ENCODE measurements around the gene ATP2A3. TPM values are rescaled to one million over a fixed set of nuclear protein-coding genes. Genes with fewer than 3 reads are reported as not detected.

ATP2A3 gene
- total RNA-seq, 1 experiment from 2014 or later, result 13.3 TPM

DNA sequence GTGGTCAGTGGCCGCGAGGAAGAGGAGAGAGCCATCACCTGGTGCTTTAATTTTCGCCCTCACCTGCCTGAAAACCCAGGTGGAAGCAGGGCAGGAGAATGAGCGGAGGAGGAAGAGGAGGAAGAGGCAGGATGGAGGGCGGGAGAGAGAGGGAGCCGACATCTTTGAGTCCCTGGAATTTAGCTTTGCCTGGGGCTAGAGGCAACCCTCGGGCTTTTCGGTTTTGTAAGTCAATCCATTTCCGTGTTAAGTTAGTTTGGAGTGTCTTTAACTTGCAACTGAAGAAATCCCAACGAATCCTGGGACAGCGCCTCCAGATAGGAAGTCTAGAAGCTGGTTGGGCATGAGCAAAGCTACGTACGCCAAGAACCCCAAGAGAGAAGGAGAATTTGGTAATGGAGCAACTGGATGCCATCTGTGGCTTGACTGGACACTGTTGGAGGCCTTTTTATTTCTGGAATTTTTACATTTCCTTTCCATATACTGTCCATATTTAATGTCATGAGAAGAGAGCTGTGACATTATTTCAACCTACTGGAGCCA is 36.9 kb upstream of the ATP2A3 start:
- Histone ChIP-seq H3K27ac (ENCODE audit: insufficient read length, low read depth, low read length) (no peak overlapping the region), H2AFZ (ENCODE audit: low read length) (no peak overlapping the region), H4K5ac (ENCODE audit: insufficient read length, low read depth, low read length) (no peak overlapping the region), H2AK5ac (ENCODE audit: insufficient read length, low read length) (no peak overlapping the region), H2BK20ac (ENCODE audit: low read depth, low read length, poor library complexity, severe bottlenecking) (no peak overlapping the region), H3T11ph (ENCODE audit: low read length) (no peak overlapping the region), H4K8ac (replicated peaks; ENCODE audit: insufficient read length, low read depth, low read length) (no peak overlapping the region), H3K4me2 (ENCODE audit: insufficient read depth, insufficient read length, low read length) (no peak overlapping the region), H2BK12ac (ENCODE audit: insufficient read length, low read depth, low read length) (no peak overlapping the region), H2BK120ac (ENCODE audit: low read depth, low read length, poor library complexity, severe bottlenecking) (no peak overlapping the region), H3K27me3 (ENCODE audit: insufficient read depth, low read length) (no peaks in the 10 kb centered on the region), H4K91ac (ENCODE audit: insufficient read length, low read depth, low read length) (no peak overlapping the region), H3K9ac (ENCODE audit: extremely low read depth, insufficient read length, low read length) (no peak overlapping the region), H3K79me2 (ENCODE audit: insufficient read depth, low read length) (no peaks in the 10 kb centered on the region), H3K4ac (ENCODE audit: low read depth, low read length) (no peak overlapping the region), H3K23me2 (ENCODE audit: insufficient read length, low read depth, low read length, poor library complexity, severe bottlenecking) (no peaks in the 10 kb centered on the region), H3K4me1 (ENCODE audit: insufficient read depth, low read length) (no peaks in the 10 kb centered on the region), H2BK15ac (ENCODE audit: low read depth, low read length) (no peak overlapping the region), H4K20me1 (ENCODE audit: control insufficient read depth, insufficient read depth, insufficient read length) (no peaks in the 10 kb centered on the region), H3K23ac (ENCODE audit: insufficient read length, low read depth, low read length) (no peak overlapping the region), H3K56ac (ENCODE audit: insufficient read length, low read depth, low read length) (no peak overlapping the region), H3K79me1 (ENCODE audit: insufficient read depth, low read depth, low read length, poor library complexity, severe bottlenecking) (no peaks in the 10 kb centered on the region), H2BK5ac (ENCODE audit: insufficient read length, low read length) (no peak overlapping the region), H3K9me3 (ENCODE audit: control insufficient read depth, low read depth, low read length) (no peaks in the 10 kb centered on the region), H3K14ac (ENCODE audit: insufficient read depth, low read length) (no peak overlapping the region), H3K18ac (ENCODE audit: insufficient read length, low read depth, low read length) (no peak overlapping the region)
- TF ChIP-seq CTCF (conservative IDR thresholded peaks at IDR 0.05), result no peak
- peaks cover 0 to 3% of the 10 kb centered on the region in 2 experiments; a peak in 1 of 5 replicates for H3K9me3 Mint-ChIP-seq
- H3K27me3 Mint-ChIP-seq (ENCODE audit: low read depth), result peaks cover 8% of the 10 kb centered on the region
- no peak overlapping the region for H3K4me3 Mint-ChIP-seq
- H3K27ac Mint-ChIP-seq, result no peak overlapping the region; a peak in 1 of 7 replicates
- H3K36me3 Mint-ChIP-seq (ENCODE audit: insufficient read depth in 1 of 3, low read depth in 3 of 3), result peaks cover 0 to 6% (median 0%) of the 10 kb centered on the region in 3 experiments; a peak in 2 of 7 replicates
- WGBS (ENCODE audit: extremely low coverage, insufficient read length, low lambda C conversion rate), result no CpG with 5 or more reads among the region's 13 CpGs
- H3K4me1 Mint-ChIP-seq, result peaks cover 22 to 24% of the 10 kb centered on the region in 2 experiments
- peak; percentile 29 for DNase-seq

Measured in H9 (cell line).